ENCODE results near the gene FMNL2. TPM values are rescaled to one million over a fixed set of nuclear protein-coding genes. Genes with fewer than 3 reads are reported as not detected.

FMNL2 gene
- total and polyA plus RNA-seq, 2 of the 4 experiments (the other 2 are of a cell fraction): 10.9 to 11.4 TPM

- Histone ChIP-seq H2AK5ac (ENCODE audit: low read depth, low read length) (no peak overlapping the region; the same call in 1 of the 2 replicates), H3K56ac (ENCODE audit: extremely low read depth, insufficient read depth, low read length) (no peak overlapping the region), H3K79me1 (ENCODE audit: low read depth in 1 of 2, low read length in 2 of 2) (peaks cover 13 to 42% of the 10 kb centered on the region in 2 experiments; a peak in 3 of 4 replicates), H2BK15ac (ENCODE audit: low read depth, low read length) (no peak overlapping the region), H3K9me1 (ENCODE audit: insufficient read depth, low read length) (peaks cover 7% of the 10 kb centered on the region; the same call in 1 of the 2 replicates), H3K36me3 (ENCODE audit: control insufficient read depth, insufficient read depth, low read length) (no peaks in the 10 kb centered on the region), H2BK5ac (ENCODE audit: low read depth, low read length, poor library complexity, severe bottlenecking) (no peak overlapping the region), H3K14ac (replicated peaks; ENCODE audit: low read depth, low read length) (no peak overlapping the region), H2BK120ac (ENCODE audit: low read depth, low read length) (no peak overlapping the region), H2BK20ac (ENCODE audit: low read depth, low read length) (no peak overlapping the region), H3K9me3 (ENCODE audit: control insufficient read depth, insufficient read depth, low read length) (no peaks in the 10 kb centered on the region), H4K5ac (ENCODE audit: low read depth, low read length) (no peak overlapping the region), H3K4me2 (ENCODE audit: low read depth, low read length) (no peak overlapping the region), H3K4me3 (ENCODE audit: insufficient read depth, low read depth, low read length) (no peak overlapping the region), H2AFZ (replicated peaks; ENCODE audit: low read length, poor library complexity) (no peak overlapping the region), H4K20me1 (ENCODE audit: insufficient read depth, low read length) (0 out of 2 replicates have a peak, but pooled peaks cover 4% of the 10 kb centered on the region), H3K23ac (ENCODE audit: low read depth, low read length) (no peak overlapping the region), H3K9ac (ENCODE audit: low read depth, low read length) (no peak overlapping the region), H2AK9ac (replicated peaks; ENCODE audit: low read depth, low read length, poor library complexity) (no peak overlapping the region), H4K91ac (ENCODE audit: insufficient read depth, low read depth, low read length) (no peak overlapping the region), H3K27me3 (ENCODE audit: control insufficient read depth, insufficient read depth, low read length) (no peaks in the 10 kb centered on the region), H3K27ac (ENCODE audit: insufficient read depth, low read length) (no peak overlapping the region), H3K4ac (ENCODE audit: low read depth, low read length) (no peak overlapping the region), H4K8ac (ENCODE audit: low read depth in 2 of 2, low read length in 2 of 2) (no peak overlapping the region), H3K4me1 (ENCODE audit: control insufficient read depth, insufficient read depth, low read length) (peaks cover 11% of the 10 kb centered on the region), H3K18ac (ENCODE audit: low read depth, low read length) (no peak overlapping the region)
- in situ Hi-C loops (cut with MboI; ENCODE audit: low sequenced_read_pairs): no loop called here
- ChIA-PET POLR2A (ENCODE audit: unreplicated experiment) (no interaction called here), CTCF (no interaction called here)
- dilution Hi-C loops (cut with HindIII; ENCODE audit: low sequenced_read_pairs, unreplicated experiment): no loop called here
- no peak for DNase-seq
- BruUV-seq (replicated peaks): no TSS peak
- TF ChIP-seq FOS (IDR thresholded peaks at IDR 0.05; ENCODE audit: low read depth, low read length) (no peak), NFE2L2 (IDR thresholded peaks at IDR 0.05; ENCODE audit: low read depth, low read length) (no peak), RFX5 (IDR thresholded peaks at IDR 0.05; ENCODE audit: low read depth, low read length) (no peak), USF2 (IDR thresholded peaks at IDR 0.05; ENCODE audit: low read depth, low read length) (no peak), BHLHE40 (IDR thresholded peaks at IDR 0.05; ENCODE audit: low read depth, low read length) (no peak), ELK1 (IDR thresholded peaks at IDR 0.05; ENCODE audit: borderline replicate concordance, low read depth, low read length) (no peak)
- ATAC-seq (ENCODE audit: low read depth): no peak
- no CpG with 5 or more reads among the region's 5 CpGs for WGBS, 2 experiments (ENCODE audit: extremely low coverage in 2 of 2, insufficient read length in 1 of 2)
- intact Hi-C loops (cut with micrococcal nuclease): no loop called here
These were observed 175.6 kb downstream of the FMNL2 start for GRCh38 chr2:152510621-152511020.

All from IMR-90 (cell line).